Measurements from ENCODE around the gene IDH3B. TPM values are rescaled to one million over a fixed set of nuclear protein-coding genes. Genes with fewer than 3 reads are reported as not detected.
"Not testable (repeated sequence)": the region's sequence is repeated elsewhere in the genome, so short reads cannot be mapped to it uniquely, and the experiment has no call there.

The IDH3B gene
- total RNA-seq, 1 donor from 2014 or later, result 60.7 TPM

GRCh38 chr20:2694519-2694918, 30.5 kb upstream of the IDH3B start:
- ATAC-seq, result no peak

GRCh38 chr20:2694008-2694471, 30.0 kb upstream of the IDH3B start:
- ATAC-seq, result no peak

DNA sequence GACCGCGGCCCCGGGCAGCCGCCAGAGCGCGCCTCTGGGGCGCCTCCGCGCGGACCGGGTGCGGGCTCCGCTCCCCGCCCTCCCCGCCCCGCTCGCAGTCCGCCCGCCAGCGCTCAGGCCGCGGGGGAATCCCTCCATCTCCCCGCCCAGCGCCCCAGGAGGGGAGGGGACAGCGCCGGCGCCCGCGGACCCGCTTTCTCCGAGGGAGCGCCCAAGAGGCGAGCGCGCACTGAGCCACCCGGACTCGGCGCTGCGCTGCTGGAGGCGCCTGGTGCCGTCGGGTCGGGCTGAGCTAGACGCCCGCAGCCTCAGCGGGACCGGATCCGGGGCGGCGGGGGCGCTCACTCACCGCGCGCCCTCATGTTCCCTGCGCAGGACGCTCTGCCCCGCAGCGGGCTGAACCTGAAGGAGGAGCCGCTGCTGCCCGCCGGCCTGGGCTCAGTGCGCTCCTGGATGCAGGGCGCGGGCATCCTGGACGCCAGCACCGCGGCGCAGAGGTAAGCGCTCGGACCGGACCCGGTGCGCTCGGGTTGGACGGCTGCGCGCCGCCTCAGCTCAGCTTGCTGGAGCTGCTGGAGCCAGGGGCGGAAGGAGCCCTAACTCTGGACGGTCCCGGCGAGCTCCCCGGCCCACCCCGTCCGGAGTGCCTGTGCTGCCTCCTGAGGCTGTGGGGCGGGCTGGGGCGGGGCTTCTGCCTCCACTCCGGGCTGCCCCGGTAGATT, 29.4 kb upstream of the IDH3B start:
- peak; percentile 17 for ATAC-seq

DNA sequence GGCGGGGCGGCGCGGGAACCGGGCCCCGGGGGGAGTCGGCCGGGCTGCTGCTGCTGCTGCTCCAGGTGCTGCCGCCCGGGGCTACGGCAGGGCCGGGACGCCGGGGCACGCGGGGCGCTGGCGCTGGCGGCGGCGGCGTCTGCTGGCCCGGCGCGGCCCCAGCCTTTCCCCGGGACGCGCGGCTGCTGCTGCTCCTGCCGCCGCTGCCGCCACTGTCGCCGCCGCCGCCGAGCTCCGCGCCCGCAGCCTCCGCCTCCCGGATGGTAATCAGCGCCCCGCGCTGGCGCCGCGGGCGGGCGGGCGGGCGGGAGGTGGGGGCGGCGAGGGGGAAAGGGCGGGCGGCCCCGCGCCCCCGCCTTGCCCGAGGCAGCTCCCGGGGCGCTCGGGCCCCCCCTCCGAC, 28.9 kb upstream of the IDH3B start:
- ATAC-seq, result no peak

GRCh38 chr20:2692036-2692885, 28.2 kb upstream of the IDH3B start, which contains the start of gene EBF4:
EBF4 (plus strand) TSS chr20:2692780; CDS start chr20:2693646, 866 bp downstream.
- ATAC-seq, result peak; percentile 5

GRCh38 chr20:2691663-2692035, 27.6 kb upstream of the IDH3B start:
- no peak for ATAC-seq

GRCh38 chr20:2691127-2691526, 27.1 kb upstream of the IDH3B start:
- no peak for ATAC-seq

- no peak for ATAC-seq
Observed at GRCh38 chr20:2690718-2691117, 26.7 kb upstream of the IDH3B start.

DNA sequence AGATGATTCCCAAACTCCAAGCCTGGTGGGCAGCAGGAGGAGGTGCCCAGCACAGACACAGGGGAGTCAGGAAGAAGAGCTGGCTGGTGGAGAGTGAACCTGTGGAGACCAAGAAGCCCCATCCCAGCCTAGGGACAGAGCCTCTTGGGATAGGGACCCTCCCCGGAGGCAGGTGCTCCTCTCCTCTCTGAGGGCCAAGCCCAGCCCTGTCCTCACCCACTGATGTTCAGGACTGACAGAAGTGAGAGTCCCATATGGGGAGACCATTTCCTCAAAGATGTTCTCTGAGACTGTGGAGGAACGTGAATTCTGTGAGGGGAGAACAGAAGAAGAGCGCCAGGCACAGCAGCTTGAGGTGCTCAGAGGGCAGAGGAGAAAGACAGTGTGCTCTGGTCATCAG, 26.2 kb upstream of the IDH3B start:
- ATAC-seq, result no peak

DNA sequence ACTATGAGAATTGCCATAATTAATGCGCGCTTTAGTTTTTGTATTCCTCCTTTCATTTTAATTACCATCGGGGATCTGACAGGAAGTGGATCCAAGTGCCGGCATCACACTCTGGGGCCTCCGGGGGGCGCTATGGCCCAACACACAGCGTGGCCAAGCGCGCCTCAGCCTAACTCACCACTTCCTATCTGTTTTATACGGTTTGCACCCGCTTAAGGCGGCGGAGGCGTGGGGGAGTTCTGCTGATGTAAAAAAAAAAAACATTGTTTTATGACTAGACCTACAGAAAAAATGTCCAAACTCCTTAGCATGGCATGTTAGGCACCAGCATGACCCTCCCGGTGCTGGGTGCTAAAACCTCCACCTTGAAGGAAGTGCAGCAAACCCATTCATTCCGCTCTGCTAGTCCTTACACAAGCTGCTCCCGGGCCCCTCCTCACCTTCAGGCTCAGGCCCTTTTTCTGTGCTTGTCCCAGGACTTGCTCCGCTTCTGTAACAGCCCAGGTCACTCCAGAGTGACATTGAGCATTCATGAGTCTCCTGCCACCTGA, 24.1 kb upstream of the IDH3B start:
- no peak for ATAC-seq

DNA sequence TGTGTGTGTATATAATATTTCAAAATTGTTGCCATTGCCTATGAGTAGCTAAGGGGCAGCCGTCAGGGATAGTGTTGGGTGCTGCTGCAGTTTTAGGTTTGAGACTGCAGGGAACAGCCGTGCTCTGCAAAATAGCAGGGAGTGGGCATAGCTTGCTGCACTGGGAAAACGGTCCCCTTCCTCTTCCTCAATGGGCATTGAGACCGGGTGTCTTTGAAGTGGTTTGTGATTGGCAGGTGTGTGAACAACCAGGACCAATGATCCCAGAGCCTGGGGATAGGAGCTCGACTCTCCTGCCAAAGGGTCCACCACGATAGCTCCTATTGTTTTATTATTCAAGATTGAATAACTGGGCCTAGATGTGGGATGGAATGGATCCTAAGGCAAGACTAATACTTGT, 23.5 kb upstream of the IDH3B start:
- no peak for ATAC-seq

GRCh38 chr20:2684817-2685216, 20.8 kb upstream of the IDH3B start:
- ATAC-seq, result not testable (repeated sequence)

GRCh38 chr20:2682040-2682439, 18.0 kb upstream of the IDH3B start:
- not testable (repeated sequence) for ATAC-seq

DNA sequence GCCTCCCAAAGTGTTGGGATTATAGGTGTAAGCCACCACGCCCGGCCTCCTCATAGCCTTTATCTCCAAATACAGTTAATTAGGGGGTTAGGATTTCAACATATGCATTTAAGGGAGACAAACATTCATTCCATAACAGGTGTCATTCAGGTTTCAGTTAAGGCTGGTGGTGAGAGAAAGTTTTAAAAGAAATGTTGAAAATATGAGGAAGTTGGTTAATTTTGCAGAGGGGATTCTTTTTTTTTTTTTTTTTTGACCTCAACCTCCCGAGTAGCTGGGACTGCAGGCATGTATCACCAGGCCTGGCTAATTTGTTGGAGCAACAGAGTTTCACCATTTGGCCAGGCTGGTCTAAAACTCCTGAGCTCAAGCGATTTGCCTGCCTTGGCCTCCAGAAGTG, 16.0 kb upstream of the IDH3B start:
- ATAC-seq, result no peak

DNA sequence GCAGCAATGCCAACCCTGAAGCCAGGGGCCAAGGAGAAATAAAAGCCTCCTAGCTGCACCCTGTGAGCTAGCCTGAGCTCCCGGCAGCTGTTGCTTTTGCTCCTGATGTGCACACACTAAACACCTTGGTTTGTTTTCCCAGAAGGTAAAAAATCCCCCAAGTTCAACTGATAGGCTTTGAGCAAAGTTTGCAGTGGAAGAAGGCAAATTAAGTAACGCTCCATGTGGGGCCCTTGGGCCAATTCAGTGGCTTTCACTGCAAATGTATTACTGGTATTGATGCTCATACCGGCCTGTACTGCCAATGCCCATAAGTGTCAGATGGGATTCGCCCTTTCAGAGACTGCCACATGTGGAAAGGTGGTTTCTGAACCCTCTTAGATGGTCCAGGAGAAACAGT, 9.4 kb upstream of the IDH3B start:
- no peak for ATAC-seq

DNA sequence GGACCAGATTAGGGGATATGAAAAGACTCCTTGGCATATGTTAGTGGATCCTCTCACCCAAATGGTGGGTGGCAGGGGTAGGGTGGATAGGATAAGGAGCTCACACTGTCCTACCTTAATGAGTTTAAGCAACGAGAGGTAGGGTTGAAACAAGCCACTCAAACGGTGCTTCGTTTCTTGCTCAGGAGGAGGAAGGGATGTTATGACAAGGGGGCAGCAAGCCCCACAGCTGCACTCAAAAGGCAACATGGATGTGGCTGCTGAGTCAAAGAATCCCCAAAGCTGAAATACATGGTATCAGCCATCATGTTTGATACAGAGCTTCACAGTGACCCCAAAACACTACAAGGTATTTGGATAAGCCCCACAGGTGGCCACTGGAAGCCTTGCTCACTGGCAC, 8.4 kb upstream of the IDH3B start:
- ATAC-seq, result no peak

GRCh38 chr20:2671977-2672376, 8.0 kb upstream of the IDH3B start:
- no peak for ATAC-seq

- ATAC-seq, result peak; percentile 9
Observed at GRCh38 chr20:2663364-2663886, 591 bp downstream of the IDH3B start.

DNA sequence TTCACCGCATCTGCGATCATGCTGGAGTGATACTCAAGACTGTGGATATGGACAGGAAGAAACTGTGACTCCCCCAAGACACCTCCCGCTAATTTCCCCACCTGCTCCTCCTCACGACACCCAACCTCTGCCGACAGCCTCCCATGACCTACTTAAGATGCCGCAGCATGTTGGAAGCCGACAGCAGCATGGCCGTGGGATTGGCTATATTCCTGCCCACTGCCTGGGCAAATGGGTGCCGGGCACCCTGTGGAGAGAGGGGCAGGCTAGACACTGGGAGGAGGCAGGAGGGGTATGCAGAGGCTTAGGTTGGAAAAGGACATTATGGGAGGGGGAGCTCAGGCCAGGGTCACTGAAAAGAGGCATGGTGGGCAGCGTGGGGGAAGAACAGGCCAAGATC, 4.5 kb downstream of the IDH3B start:
- ATAC-seq, result no peak

DNA sequence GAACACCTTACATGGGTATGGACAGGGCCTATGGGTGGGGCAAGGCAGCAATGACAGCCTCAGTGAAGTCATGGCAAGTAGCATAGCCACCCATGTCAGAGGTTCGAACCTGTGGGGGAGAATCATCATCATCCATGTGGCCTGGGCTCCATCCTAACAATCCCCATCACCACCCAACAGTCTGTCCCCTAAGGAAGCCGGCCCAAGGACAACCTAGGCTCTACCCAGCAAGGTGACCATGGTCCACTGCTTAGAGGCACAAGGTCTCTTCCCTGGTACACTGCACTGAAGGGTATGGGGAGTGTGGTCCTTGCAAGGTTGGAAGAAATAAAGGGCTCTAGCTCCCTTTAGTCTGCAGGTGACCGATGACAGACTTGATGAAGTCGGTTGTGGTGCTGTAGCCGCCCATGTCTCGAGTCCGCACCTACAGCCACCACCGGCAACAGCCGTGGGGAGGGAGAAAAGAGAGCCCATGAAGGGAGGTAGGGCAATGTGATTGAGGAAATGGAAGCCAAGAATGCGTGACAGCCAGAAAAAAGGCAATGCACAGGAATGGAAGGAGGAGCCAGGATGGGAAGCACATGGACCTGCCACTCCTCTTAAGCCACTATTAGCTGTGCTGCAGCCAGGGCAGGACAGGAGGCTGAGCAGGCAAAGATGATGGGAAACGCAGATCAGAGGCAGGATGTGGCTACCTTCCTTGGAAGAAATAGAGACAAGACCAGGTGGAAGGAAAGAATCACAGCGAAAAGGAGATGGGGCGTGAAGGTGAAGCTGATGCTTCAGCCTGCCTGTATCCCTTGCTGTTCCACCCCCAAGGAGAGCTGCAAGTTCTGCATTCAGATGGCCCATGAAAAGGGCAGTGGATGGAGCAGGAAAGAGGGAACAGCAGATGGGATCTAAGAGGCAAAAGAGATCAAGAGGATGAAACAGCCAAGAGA, 5.3 kb downstream of the IDH3B start:
- ATAC-seq, result no peak

GRCh38 chr20:2657674-2658073, 6.3 kb downstream of the IDH3B start:
- no peak for ATAC-seq

DNA sequence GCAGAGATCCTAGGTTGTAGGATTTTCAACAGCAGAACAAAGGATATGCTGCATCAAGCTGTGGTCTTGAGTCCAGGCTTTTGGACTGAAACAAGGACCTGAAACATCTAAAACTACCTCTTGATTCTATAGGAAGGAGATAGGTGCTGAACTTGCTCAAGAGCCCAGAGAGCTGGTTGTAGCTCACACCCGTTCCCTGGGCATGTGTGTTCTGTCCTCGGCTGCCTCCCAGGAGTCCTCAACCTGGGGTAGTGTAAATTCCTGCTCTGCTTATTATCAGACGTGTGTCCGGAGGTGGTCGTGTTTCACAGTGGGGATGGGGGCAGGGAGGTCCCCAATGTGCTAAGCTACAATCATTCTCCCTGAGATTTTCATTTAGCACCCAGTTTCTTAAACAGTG, 6.8 kb downstream of the IDH3B start:
- no peak for ATAC-seq
